ENCODE results near the gene SMIM45.

DNA sequence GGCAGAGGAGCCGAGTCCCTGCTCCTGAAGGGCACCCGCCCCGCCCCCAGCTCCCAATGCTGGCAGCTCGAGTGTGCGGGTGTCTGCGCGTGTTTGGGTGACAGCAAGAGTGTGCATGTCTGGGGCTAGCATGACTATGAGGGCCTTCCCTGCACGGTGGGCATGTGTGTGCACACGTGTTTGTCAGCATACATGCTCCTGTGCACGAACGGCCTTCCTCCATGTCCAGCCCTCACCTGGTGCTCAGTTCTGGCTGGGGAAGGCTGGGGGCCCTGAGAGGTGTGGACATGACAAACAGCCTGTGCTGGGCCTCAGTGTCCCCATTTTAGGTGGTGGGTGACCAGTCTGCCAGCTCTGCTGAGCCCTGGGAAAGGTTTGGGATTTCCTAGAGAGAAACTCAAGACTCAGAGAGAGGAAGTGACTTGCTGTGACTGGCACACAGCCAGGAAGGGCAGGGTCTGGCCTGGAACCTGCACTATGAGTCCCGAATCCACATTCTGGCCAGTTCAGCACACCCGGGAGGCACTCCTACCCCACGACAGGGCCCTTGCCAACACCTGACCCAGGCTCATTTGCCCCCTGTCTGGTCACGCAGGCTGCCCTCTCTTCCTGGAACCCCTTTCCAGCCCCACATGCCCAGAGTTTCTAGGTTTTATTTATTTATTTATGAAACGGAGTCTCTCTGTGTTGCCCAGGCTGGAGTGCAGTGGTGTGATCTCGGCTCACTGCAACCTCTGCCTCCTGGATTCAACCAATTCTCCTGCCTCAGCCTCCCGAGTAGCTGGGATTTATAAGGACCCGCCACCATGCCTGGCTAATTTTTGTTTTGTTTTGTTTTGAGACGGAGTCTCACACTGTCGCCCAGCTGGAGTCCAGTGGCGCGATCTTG is 33.8 kb upstream of the SMIM45 start:
- TF ChIP-seq, protein P1, sequence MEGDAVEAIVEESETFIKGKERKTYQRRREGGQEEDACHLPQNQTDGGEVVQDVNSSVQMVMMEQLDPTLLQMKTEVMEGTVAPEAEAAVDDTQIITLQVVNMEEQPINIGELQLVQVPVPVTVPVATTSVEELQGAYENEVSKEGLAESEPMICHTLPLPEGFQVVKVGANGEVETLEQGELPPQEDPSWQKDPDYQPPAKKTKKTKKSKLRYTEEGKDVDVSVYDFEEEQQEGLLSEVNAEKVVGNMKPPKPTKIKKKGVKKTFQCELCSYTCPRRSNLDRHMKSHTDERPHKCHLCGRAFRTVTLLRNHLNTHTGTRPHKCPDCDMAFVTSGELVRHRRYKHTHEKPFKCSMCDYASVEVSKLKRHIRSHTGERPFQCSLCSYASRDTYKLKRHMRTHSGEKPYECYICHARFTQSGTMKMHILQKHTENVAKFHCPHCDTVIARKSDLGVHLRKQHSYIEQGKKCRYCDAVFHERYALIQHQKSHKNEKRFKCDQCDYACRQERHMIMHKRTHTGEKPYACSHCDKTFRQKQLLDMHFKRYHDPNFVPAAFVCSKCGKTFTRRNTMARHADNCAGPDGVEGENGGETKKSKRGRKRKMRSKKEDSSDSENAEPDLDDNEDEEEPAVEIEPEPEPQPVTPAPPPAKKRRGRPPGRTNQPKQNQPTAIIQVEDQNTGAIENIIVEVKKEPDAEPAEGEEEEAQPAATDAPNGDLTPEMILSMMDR (IDR thresholded peaks at IDR 0.05): no peak
- no peak for TF ChIP-seq POLR2A (IDR thresholded peaks at IDR 0.05)
